Effector CD4-positive, alpha-beta T cell (primary cell): ENCODE results near the gene ALCAM.

Experiments
- DNase-seq: peaks from one replicate; pipeline ENCODE4 v3.0.0-alpha.2; 2020

The ALCAM gene

DNA sequence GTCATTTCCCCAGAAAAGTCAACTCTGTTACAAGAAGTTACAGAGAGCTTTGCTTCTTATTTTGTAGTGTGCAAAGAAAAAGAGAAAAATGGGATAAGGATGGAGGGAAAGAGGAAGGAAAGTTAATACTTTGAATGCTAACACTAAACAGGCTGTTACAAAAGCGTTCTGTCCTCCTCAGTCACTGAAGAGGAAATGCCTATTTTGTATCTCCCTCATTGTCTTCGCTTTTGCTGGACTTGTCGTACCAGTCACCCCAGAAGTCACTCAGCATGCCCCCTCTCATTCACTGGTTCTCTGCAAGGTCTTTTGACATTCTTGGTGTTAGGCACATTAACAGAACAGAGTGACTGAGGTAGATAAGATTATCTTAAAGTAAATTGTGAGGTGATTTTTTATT is 129.6 kb downstream of the ALCAM start:
- no peak for DNase-seq

DNA sequence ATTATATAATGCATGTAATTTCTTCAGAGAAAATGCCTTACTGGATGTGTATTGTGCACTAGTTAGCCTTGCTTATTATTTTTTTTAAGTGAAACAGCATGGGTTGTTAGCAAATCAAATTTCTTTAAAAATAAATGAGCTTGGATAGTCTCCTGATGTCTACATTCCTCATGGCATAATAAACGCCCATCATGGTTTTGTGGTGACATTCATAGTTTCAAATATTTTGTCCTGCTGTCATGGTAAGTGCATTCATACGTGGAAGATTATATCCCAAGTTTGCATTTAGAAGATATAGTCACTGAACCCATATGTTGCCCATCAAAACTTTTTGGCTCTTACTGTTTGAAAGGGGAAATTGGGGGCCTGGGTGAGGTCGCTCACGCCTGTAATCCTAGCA is 130.7 kb downstream of the ALCAM start:
- DNase-seq: no peak

DNA sequence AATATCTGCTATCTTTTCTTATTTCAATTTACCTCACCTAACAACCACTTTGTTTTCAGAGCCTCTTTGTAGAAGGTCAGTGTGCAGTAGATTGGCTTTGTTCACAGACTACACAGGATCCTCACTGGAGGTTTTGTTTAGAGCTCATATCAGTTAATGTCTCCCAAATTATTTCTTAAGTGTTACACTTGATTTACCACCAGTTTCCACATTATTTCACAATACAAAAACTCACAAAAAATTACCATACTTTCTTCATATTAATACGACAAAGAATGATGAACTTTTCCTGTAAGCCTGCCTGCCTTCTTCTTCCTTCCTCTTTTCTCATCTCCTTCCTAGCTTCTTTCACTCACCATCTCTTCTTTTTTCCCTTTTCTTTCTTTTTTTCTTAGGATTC is 133.3 kb downstream of the ALCAM start:
- DNase-seq: no peak

- DNase-seq: no peak
Measured at GRCh38 chr3:105502333-105502732, 135.6 kb downstream of the ALCAM start.

- DNase-seq: no peak
Measured at GRCh38 chr3:105503191-105503593, 136.5 kb downstream of the ALCAM start.

GRCh38 chr3:105504440-105504951 is 137.8 kb downstream of the ALCAM start:
- DNase-seq: no peak

GRCh38 chr3:105505170-105505569 is 138.5 kb downstream of the ALCAM start:
- no peak for DNase-seq

GRCh38 chr3:105511031-105511430 is 144.3 kb downstream of the ALCAM start:
- no peak for DNase-seq

- DNase-seq: no peak
Measured at GRCh38 chr3:105512061-105512460, 145.4 kb downstream of the ALCAM start.

DNA sequence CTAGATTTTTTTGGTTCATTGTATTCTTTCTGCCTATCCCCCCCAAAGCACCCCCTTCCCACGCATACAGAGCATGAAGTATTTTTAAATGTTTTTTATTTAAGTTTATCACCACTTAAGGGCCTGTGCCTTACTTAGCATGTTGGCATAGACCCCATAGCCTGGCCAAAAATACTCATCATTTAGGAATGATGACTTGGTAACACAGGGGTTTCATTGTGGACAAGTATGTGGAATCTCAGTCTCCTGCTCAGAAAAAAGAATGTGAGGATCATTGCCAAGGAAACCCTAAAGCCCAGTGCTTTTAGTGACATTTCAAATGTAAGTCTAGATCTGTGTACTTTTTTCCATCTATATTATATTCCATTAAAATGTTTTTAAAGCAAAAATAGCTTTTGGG is 146.3 kb downstream of the ALCAM start:
- DNase-seq: no peak

DNA sequence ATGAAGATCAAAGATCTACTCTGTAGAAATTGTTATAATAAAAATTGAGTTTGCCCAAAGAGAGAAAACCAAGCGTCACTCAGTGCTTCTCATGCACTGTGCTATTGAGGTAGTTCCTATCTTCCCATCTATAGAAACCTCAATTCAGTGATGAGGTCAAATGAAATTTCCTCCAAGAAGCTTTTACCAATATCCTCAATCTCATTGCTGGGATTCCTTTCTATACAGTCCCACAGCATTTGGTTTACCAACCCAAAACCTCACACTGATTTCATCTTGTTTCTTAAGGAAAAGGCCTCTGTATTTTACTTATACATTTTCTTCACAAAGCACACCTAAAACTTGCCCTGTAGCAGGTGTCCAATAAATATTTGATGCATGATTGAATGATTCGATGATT is 147.2 kb downstream of the ALCAM start:
- DNase-seq: no peak

GRCh38 chr3:105515372-105515771 is 148.7 kb downstream of the ALCAM start:
- no peak for DNase-seq

DNA sequence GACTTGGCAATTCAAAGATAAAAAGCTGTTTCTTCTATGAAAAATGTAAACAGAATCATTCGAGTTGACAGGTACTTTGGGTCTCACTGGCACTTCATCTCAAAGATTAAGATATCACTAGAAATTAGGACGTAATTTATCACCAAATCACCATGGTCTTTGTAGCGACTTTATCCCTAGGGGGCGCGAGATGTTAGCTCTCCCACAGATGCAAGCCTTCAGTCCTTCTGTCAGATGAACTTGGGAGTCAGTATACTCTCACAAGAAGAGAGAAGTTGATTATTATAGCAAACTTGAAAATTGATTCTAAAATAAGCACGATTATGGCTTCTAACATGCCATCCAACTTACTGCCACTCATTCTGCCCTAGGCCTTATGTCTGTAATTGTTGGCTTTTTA is 150.3 kb downstream of the ALCAM start:
- no peak for DNase-seq

- DNase-seq: no peak
Measured at GRCh38 chr3:105518203-105518602, 151.5 kb downstream of the ALCAM start.

- peak; percentile 4 for DNase-seq
Measured at GRCh38 chr3:105518806-105519418, 152.2 kb downstream of the ALCAM start.

GRCh38 chr3:105521770-105522169 is 155.1 kb downstream of the ALCAM start:
- DNase-seq: no peak

DNA sequence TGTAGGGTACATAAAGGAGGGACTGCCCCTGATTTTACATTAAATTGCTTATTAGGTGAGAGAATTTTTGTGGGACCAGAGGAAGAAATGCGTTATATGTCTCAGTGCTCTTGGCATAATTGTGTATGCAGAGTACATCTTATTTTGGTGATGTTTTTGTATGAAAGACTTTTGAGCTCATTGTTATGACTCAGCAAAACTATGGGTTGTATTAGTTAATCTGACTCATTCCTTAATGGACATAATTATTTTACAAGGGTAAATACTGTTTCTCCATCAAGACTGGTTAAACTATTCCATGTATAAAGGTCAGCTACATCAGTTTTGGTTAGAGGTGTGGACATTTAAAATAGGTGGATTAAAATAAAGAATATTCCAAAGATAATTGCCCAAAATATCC is 156.8 kb downstream of the ALCAM start:
- no peak for DNase-seq

- DNase-seq: no peak
Measured at GRCh38 chr3:105525531-105525930, 158.8 kb downstream of the ALCAM start.

GRCh38 chr3:105526360-105527111 is 159.8 kb downstream of the ALCAM start:
- DNase-seq: no peak

DNA sequence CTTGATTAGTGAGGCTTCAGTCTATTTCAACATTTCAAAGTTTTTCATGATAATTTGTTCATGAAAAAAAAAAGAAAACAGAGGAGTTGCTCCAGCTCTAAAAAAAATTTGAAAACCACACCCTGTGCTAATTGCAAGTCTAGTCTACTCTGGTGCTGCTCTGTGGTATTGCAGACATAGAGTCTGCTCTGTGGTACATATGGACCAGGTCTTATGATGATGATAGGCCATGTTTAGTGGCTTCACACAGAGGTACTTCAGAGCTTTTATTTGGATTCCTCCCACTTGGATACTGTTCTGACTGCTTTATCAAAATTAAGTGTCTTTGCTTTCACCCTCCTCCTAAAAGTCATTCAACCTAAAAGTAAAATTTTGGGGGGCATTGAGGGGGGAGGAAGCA is 160.8 kb downstream of the ALCAM start:
- DNase-seq: no peak

- no peak for DNase-seq
Measured at GRCh38 chr3:105527949-105528348, 161.2 kb downstream of the ALCAM start.

- DNase-seq: no peak
Measured at GRCh38 chr3:105528955-105529354, 162.2 kb downstream of the ALCAM start.

GRCh38 chr3:105529456-105529855 is 162.7 kb downstream of the ALCAM start:
- DNase-seq: no peak

- DNase-seq: no peak
Measured at GRCh38 chr3:105532251-105532650, 165.5 kb downstream of the ALCAM start.

DNA sequence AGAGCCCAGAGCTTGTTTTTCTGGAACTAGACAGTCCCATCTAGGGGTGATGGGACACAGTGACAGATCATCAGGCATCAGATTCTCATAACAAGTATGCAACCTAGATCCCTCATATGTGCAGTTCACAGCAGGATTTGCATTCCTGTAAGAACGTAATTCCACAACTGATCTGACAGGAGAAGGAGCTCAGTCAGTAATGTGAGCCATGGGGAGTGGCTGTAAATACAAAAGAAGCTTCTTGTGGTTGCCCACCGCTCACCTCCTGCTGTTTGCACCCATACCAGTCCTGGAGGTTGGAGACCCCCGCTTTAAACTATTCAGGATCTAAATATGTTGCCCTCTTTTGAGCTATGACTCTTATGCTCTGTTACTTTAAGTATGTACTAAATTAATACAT is 167.3 kb downstream of the ALCAM start:
- no peak for DNase-seq
